Activated naive CD8-positive, alpha-beta T cell treated with anti-CD3 and anti-CD28 coated beads for 36 hours (primary cell): ENCODE results near the gene MSI2. TPM values are rescaled to one million over a fixed set of nuclear protein-coding genes. Genes with fewer than 3 reads are reported as not detected.

Source experiments
- DNase-seq: peaks from one replicate; pipeline ENCODE4 v3.0.0; 2021
- H3K27ac Mint-ChIP-seq: one replicate; pipeline ENCODE4 v1.8.0; 2022; ENCODE audit warnings: mild to moderate bottlenecking, moderate library complexity, mixed read lengths
- H3K27me3 Mint-ChIP-seq: one replicate; pipeline ENCODE4 v1.8.0; 2022; ENCODE audit warnings: mild to moderate bottlenecking, mixed read lengths
- H3K36me3 Mint-ChIP-seq: one replicate; pipeline ENCODE4 v1.8.0; 2021; ENCODE audit warnings: mild to moderate bottlenecking, mixed read lengths
- H3K4me1 Mint-ChIP-seq: one replicate; pipeline ENCODE4 v1.8.0; 2021; ENCODE audit warnings: mixed read lengths
- H3K4me3 Mint-ChIP-seq: one replicate; pipeline ENCODE4 v1.8.0; 2022; ENCODE audit warnings: mild to moderate bottlenecking, moderate library complexity, mixed read lengths
- H3K9me3 Mint-ChIP-seq: one replicate; pipeline ENCODE4 v1.8.0; 2022; ENCODE audit warnings: mixed read lengths
- total RNA-seq, 2 experiments: library from RNA; stranded (reverse); gene quantifications; one replicate each; pipeline ENCODE4 v1.2.3, GENCODE V29; 2021

The MSI2 gene
- total RNA-seq, 2 experiments from 2014 or later: 48.0 to 49.4 TPM

GRCh38 chr17:57271821-57272220 is 15.5 kb downstream of the MSI2 start:
- DNase-seq: no peak
- Mint-ChIP-seq H3K27me3 (no peaks in the 10 kb centered on the region), H3K9me3 (no peaks in the 10 kb centered on the region), H3K36me3 (peaks cover 34% of the 10 kb centered on the region), H3K4me3 (no peak overlapping the region), H3K27ac (no peak overlapping the region), H3K4me1 (peaks cover 44% of the 10 kb centered on the region)

GRCh38 chr17:57273490-57273889 is 17.2 kb downstream of the MSI2 start:
- H3K4me1 Mint-ChIP-seq: peaks cover 52% of the 10 kb centered on the region
- no peak for DNase-seq
- no peaks in the 10 kb centered on the region for H3K27me3 Mint-ChIP-seq
- no peaks in the 10 kb centered on the region for H3K9me3 Mint-ChIP-seq
- H3K36me3 Mint-ChIP-seq: peaks cover 31% of the 10 kb centered on the region
- no peak overlapping the region for H3K4me3 Mint-ChIP-seq
- no peak overlapping the region for H3K27ac Mint-ChIP-seq

GRCh38 chr17:57274162-57274561 is 17.8 kb downstream of the MSI2 start:
- no peak for DNase-seq
- H3K9me3 Mint-ChIP-seq: no peaks in the 10 kb centered on the region
- no peaks in the 10 kb centered on the region for H3K27me3 Mint-ChIP-seq
- H3K4me3 Mint-ChIP-seq: no peak overlapping the region
- no peak overlapping the region for H3K27ac Mint-ChIP-seq
- H3K4me1 Mint-ChIP-seq: peaks cover 55% of the 10 kb centered on the region
- H3K36me3 Mint-ChIP-seq: peaks cover 35% of the 10 kb centered on the region

GRCh38 chr17:57275071-57275764 is 18.9 kb downstream of the MSI2 start:
- DNase-seq: no peak
- H3K36me3 Mint-ChIP-seq: peaks cover 34% of the 10 kb centered on the region
- peak overlapping the region; percentile 6 for H3K27ac Mint-ChIP-seq
- H3K27me3 Mint-ChIP-seq: no peaks in the 10 kb centered on the region
- H3K4me3 Mint-ChIP-seq: no peak overlapping the region
- H3K4me1 Mint-ChIP-seq: peaks cover 52% of the 10 kb centered on the region
- no peaks in the 10 kb centered on the region for H3K9me3 Mint-ChIP-seq

GRCh38 chr17:57276621-57277020 is 20.3 kb downstream of the MSI2 start:
- no peak overlapping the region for H3K27ac Mint-ChIP-seq
- no peak overlapping the region for H3K4me3 Mint-ChIP-seq
- H3K36me3 Mint-ChIP-seq: peaks cover 35% of the 10 kb centered on the region
- peaks cover 54% of the 10 kb centered on the region for H3K4me1 Mint-ChIP-seq
- no peaks in the 10 kb centered on the region for H3K9me3 Mint-ChIP-seq
- no peaks in the 10 kb centered on the region for H3K27me3 Mint-ChIP-seq
- DNase-seq: no peak

- H3K36me3 Mint-ChIP-seq: peaks cover 40% of the 10 kb centered on the region
- H3K9me3 Mint-ChIP-seq: no peaks in the 10 kb centered on the region
- peak; percentile 36 for DNase-seq
- H3K4me1 Mint-ChIP-seq: peaks cover 58% of the 10 kb centered on the region
- no peak overlapping the region for H3K4me3 Mint-ChIP-seq
- no peak overlapping the region for H3K27ac Mint-ChIP-seq
- no peaks in the 10 kb centered on the region for H3K27me3 Mint-ChIP-seq
Observed at GRCh38 chr17:57277923-57278604, 21.7 kb downstream of the MSI2 start.

GRCh38 chr17:57278740-57279387 is 22.5 kb downstream of the MSI2 start:
- Mint-ChIP-seq H3K4me1 (peaks cover 62% of the 10 kb centered on the region), H3K27me3 (no peaks in the 10 kb centered on the region), H3K9me3 (no peaks in the 10 kb centered on the region), H3K27ac (no peak overlapping the region), H3K36me3 (peaks cover 46% of the 10 kb centered on the region), H3K4me3 (no peak overlapping the region)
- DNase-seq: no peak

- H3K36me3 Mint-ChIP-seq: peaks cover 44% of the 10 kb centered on the region
Observed at GRCh38 chr17:57279432-57279831, 23.1 kb downstream of the MSI2 start.

GRCh38 chr17:57281887-57282286 is 25.6 kb downstream of the MSI2 start:
- H3K27me3 Mint-ChIP-seq: no peaks in the 10 kb centered on the region
- peaks cover 74% of the 10 kb centered on the region for H3K4me1 Mint-ChIP-seq
- H3K4me3 Mint-ChIP-seq: no peak overlapping the region
- no peak for DNase-seq
- H3K9me3 Mint-ChIP-seq: no peaks in the 10 kb centered on the region
- peak overlapping the region; percentile 11 for H3K27ac Mint-ChIP-seq
- peaks cover 36% of the 10 kb centered on the region for H3K36me3 Mint-ChIP-seq

More at GRCh38 chr17:57279432-57279831, 23.1 kb downstream of the MSI2 start:
- no peak for DNase-seq
- Mint-ChIP-seq H3K27ac (no peak overlapping the region), H3K4me3 (no peak overlapping the region), H3K9me3 (no peaks in the 10 kb centered on the region), H3K4me1 (peaks cover 67% of the 10 kb centered on the region), H3K27me3 (no peaks in the 10 kb centered on the region)

- H3K4me1 Mint-ChIP-seq: peaks cover 77% of the 10 kb centered on the region
- no peaks in the 10 kb centered on the region for H3K27me3 Mint-ChIP-seq
- no peaks in the 10 kb centered on the region for H3K9me3 Mint-ChIP-seq
- peaks cover 36% of the 10 kb centered on the region for H3K36me3 Mint-ChIP-seq
- DNase-seq: no peak
- no peak overlapping the region for H3K27ac Mint-ChIP-seq
- no peak overlapping the region for H3K4me3 Mint-ChIP-seq
Observed at GRCh38 chr17:57282296-57282695, 26.0 kb downstream of the MSI2 start.

GRCh38 chr17:57283203-57283971 is 27.1 kb downstream of the MSI2 start:
- Mint-ChIP-seq H3K4me3 (no peak overlapping the region), H3K27me3 (no peaks in the 10 kb centered on the region), H3K4me1 (peaks cover 76% of the 10 kb centered on the region), H3K9me3 (no peaks in the 10 kb centered on the region), H3K36me3 (peaks cover 28% of the 10 kb centered on the region), H3K27ac (no peak overlapping the region)
- DNase-seq: no peak

GRCh38 chr17:57284583-57284982 is 28.3 kb downstream of the MSI2 start:
- peak; percentile 26 for DNase-seq
- H3K4me1 Mint-ChIP-seq: peaks cover 70% of the 10 kb centered on the region
- H3K36me3 Mint-ChIP-seq: peaks cover 20% of the 10 kb centered on the region
- no peaks in the 10 kb centered on the region for H3K9me3 Mint-ChIP-seq
- no peaks in the 10 kb centered on the region for H3K27me3 Mint-ChIP-seq
- peak overlapping the region; percentile 65 for H3K4me3 Mint-ChIP-seq
- peak overlapping the region; percentile 84 for H3K27ac Mint-ChIP-seq

- H3K36me3 Mint-ChIP-seq: peaks cover 17% of the 10 kb centered on the region
- no peaks in the 10 kb centered on the region for H3K9me3 Mint-ChIP-seq
- H3K4me1 Mint-ChIP-seq: peaks cover 71% of the 10 kb centered on the region
- peak; percentile 66 for DNase-seq
- H3K27ac Mint-ChIP-seq: peak overlapping the region; percentile 84
- no peaks in the 10 kb centered on the region for H3K27me3 Mint-ChIP-seq
- peak overlapping the region; percentile 65 for H3K4me3 Mint-ChIP-seq
Observed at GRCh38 chr17:57284984-57285646, 28.8 kb downstream of the MSI2 start.

- H3K4me3 Mint-ChIP-seq: no peak overlapping the region
- peaks cover 67% of the 10 kb centered on the region for H3K4me1 Mint-ChIP-seq
- peaks cover 15% of the 10 kb centered on the region for H3K36me3 Mint-ChIP-seq
- no peaks in the 10 kb centered on the region for H3K27me3 Mint-ChIP-seq
- H3K9me3 Mint-ChIP-seq: no peaks in the 10 kb centered on the region
- H3K27ac Mint-ChIP-seq: peak overlapping the region; percentile 84
- no peak for DNase-seq
Observed at GRCh38 chr17:57285701-57286100, 29.4 kb downstream of the MSI2 start.
